GM23248 (cell line): ENCODE measurements around the gene WLS.

Source experiments
- EZH2 ChIP-seq: fragments of 200-600 bp; sonication (generic); IDR thresholded peaks from 2 replicates; pipeline ENCODE4 v1.6.1; 2018; ENCODE audit warnings: antibody characterized with exemption, mild to moderate bottlenecking; ENCODE audit not compliant: insufficient read depth, poor library complexity, severe bottlenecking
- EZH2phosphoT487 ChIP-seq: fragments of 200-600 bp; sonication (generic); IDR thresholded peaks from 2 replicates; pipeline ENCODE4 v1.6.1; 2018; ENCODE audit warnings: antibody characterized with exemption, moderate library complexity, mild to moderate bottlenecking, low read depth; ENCODE audit not compliant: insufficient read depth

DNA sequence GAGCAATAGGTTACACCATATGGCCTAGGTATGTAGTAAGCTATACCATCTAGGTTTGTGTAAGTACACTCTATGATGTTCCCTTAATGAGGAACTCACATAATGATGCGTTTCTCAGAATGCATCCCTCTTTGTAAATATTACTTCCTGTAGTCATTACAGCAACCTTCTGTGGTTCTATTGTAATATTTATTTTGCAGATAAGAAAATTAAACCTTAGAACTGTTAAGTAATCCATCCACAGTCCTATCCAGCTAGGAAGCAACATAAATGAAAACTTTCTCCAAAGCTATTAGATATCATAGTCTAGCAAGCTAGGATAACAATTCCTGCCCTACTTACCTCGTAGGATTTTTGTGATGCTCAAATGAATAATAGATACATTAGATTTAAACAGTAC lies 88.7 kb downstream of the WLS start:
- TF ChIP-seq EZH2, result no peak
- TF ChIP-seq EZH2phosphoT487, result no peak
